ENCODE measurements around the gene PRKN.

DNA sequence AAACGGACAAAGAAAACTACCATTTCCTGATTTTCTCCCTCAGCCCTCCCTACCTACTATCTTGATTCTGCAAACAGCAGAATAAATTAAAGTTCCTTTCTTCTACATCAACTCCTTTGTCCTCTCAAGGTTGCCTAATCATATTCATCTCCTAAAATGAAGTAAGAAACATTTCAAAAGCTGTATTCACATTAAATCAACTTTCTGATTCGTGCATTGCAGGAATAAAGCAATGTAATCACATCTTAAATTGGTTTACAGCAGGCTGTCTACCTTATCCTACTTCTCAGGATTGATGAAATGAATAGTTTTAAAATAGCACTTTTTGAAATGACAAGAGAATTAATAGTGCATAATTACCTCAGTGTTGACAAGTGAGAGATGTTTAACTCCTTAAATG, 25.1 kb downstream of the PRKN start:
- TF ChIP-seq CTCF (IDR thresholded peaks at IDR 0.05) (no peak), EZH2 (IDR thresholded peaks at IDR 0.05) (no peak)

All from neural progenitor cell (in vitro differentiated cells).